Measurements from ENCODE around the gene ARHGAP8.

ARHGAP8 gene

DNA sequence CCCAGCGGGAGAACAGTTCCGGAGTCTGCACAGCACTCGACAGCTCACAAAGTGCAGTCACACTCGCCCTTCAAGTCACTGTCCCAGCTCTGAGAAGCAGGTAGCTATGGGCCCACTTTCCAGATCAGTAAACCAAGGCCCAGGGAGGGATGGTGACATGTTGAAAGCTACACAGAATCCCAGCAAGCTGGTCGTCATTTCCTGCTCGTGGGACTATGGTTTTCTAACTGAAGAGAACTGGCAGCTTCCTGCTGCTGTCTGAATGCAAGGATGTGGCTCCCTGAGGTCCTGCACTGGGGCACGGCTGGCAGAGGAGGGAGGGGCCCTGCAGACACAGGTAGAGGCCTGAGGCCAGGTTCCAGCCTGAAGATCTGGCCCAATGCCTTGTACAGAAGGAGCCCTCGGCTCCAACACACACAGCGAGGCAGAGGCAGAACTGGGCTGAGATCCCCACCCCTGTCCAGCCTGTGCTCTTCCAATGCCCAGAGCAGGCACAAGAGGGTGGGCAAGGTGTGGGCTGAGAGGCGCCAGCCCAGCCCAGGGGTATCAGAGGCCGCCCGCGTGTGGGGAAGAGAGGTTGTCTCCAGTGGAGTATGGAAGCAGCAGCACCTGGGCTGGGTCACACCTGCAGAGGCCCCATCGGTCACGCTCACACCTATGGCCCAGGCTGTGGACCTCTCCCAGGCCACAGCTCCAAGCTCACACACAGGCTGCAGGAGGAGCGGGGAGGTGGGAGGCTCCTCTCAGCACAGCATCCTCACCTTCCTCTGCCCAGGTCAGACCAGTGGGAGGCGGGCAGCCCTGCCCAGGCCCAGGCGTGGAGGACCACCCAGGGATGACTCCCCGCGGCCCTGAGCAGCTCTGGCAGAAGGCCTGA lies 138.3 kb downstream of the ARHGAP8 start:
- TF ChIP-seq, protein P1, sequence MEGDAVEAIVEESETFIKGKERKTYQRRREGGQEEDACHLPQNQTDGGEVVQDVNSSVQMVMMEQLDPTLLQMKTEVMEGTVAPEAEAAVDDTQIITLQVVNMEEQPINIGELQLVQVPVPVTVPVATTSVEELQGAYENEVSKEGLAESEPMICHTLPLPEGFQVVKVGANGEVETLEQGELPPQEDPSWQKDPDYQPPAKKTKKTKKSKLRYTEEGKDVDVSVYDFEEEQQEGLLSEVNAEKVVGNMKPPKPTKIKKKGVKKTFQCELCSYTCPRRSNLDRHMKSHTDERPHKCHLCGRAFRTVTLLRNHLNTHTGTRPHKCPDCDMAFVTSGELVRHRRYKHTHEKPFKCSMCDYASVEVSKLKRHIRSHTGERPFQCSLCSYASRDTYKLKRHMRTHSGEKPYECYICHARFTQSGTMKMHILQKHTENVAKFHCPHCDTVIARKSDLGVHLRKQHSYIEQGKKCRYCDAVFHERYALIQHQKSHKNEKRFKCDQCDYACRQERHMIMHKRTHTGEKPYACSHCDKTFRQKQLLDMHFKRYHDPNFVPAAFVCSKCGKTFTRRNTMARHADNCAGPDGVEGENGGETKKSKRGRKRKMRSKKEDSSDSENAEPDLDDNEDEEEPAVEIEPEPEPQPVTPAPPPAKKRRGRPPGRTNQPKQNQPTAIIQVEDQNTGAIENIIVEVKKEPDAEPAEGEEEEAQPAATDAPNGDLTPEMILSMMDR (IDR thresholded peaks at IDR 0.05; ENCODE audit: low read depth, low read length) = no peak
- DNase-seq (ENCODE audit: low read depth, low spot score) = no peak
- H3K4me3 ChIP-seq (ENCODE audit: low read depth, low read length) = no peak overlapping the region
- in situ Hi-C loops (cut with HindIII; ENCODE audit: low sequenced_read_pairs) = no loop called here

DNA sequence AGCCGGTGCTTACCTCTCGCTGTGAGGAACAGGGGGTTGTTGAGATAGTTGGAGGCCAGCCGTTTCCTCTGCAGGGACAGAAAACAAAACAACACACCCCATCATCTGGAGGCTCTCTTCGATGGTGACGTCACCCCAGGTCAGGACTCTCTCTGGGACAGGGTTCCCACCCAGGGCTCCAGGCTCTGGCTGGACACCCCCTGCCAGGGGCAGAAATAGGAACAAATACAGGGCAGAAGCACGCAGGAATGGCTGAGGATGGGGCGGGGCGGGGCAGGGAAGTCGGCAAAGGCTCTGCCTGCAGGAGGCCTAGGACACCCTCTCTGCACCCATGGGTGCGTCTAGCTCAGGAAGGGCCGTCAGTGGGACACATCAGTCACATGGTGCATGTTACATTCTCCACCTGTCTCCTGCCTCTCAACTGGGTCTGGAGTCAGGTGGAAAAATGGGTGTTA lies 138.9 kb downstream of the ARHGAP8 start:
- no peak overlapping the region for H3K4me3 ChIP-seq (ENCODE audit: low read depth, low read length)
- DNase-seq (ENCODE audit: low read depth, low spot score) = no peak
- in situ Hi-C loops (cut with HindIII; ENCODE audit: low sequenced_read_pairs) = no loop called here
- TF ChIP-seq, protein P1 (IDR thresholded peaks at IDR 0.05; ENCODE audit: low read depth, low read length) = no peak

DNA sequence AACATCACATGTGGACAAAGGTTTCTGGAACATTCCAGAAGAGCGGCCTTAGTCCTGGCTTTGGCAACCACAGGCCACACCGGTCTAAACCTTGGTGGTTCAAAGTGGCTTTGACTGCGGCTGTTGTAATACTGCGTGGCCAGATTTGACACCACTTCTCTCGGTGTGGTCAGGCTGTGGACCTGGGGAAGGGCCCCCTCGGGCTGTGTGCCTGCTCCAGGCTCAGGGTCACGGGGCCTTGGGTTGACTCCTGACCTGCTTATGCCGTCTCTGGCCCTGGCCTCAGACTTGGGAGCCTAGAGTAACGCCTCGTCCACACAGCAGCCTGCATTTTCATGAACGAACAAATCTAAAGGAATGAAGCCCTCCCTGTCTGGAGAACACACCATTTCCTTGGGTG lies 139.4 kb downstream of the ARHGAP8 start:
- TF ChIP-seq, protein P1 (IDR thresholded peaks at IDR 0.05; ENCODE audit: low read depth, low read length) = no peak
- in situ Hi-C loops (cut with HindIII; ENCODE audit: low sequenced_read_pairs) = no loop called here
- H3K4me3 ChIP-seq (ENCODE audit: low read depth, low read length) = no peak overlapping the region
- DNase-seq (ENCODE audit: low read depth, low spot score) = no peak

DNA sequence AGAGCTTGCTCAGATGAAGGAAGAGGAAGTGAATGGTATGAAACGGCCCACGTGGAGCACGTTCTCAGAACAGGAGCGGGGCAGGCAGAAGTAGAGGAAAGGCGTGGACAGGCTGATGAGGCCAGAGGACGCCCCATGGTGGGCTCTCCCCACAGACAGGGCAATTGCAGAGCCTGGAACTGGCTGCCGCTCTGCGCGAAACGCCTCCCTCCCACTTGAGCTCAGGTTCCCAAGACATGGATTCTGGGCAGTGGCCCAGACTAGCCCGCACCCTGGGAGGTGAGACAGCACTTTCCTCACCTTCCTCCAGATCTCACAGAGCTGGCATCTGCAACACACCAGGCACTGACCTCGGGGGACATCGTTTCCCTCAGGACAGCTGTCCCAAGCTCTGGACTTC lies 139.9 kb downstream of the ARHGAP8 start:
- no peak overlapping the region for H3K4me3 ChIP-seq (ENCODE audit: low read depth, low read length)
- TF ChIP-seq, protein P1 (IDR thresholded peaks at IDR 0.05; ENCODE audit: low read depth, low read length) = no peak
- in situ Hi-C loops (cut with HindIII; ENCODE audit: low sequenced_read_pairs) = no loop called here
- DNase-seq (ENCODE audit: low read depth, low spot score) = no peak

DNA sequence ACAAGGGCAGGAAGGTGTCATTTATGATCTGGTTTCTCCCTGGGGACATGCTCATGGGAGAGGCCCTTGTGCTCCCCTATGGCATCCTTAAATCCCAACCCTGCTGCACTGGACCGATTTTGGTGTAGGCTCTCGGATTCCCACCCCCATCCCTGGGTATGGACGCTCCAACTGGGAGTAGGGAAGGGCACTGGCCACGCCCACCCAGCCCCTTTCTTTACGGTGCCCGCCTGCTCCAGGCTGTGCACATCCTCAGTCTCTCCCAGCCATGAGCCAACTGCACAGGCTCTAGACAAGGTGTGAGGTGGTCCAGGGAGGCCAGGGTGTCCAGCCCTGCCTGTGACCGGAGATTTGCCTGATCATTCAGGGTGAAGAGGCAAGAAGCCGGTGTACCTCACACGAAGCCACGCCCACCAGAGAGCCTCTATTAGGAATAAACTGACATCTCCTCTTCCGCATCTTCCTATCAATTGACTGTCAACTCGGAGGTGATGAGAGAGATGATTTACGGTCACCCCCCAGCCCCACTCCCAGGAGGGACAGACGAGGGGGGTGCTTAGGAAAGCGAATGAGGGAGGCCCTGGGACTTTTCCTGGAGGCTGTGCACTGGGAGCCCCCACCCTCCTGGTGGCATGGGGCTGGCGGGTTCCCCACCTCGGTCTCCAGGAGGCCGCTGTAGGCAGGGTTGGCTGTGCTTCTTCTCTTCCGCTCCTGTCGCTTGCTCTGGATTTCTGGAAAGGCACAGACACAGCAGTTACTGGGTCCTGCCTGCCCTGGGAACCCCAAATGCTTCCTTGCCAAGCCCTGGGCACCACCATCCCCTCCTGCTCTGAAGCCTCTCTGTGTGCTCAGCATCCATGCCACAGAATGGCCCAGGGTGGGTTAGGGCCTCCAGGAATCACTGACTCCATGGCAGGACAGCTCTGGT lies 140.7 kb downstream of the ARHGAP8 start:
- TF ChIP-seq, protein P1 (IDR thresholded peaks at IDR 0.05; ENCODE audit: low read depth, low read length) = no peak
- in situ Hi-C loops (cut with HindIII; ENCODE audit: low sequenced_read_pairs) = no loop called here
- no peak overlapping the region for H3K4me3 ChIP-seq (ENCODE audit: low read depth, low read length)
- no peak for DNase-seq (ENCODE audit: low read depth, low spot score)

DNA sequence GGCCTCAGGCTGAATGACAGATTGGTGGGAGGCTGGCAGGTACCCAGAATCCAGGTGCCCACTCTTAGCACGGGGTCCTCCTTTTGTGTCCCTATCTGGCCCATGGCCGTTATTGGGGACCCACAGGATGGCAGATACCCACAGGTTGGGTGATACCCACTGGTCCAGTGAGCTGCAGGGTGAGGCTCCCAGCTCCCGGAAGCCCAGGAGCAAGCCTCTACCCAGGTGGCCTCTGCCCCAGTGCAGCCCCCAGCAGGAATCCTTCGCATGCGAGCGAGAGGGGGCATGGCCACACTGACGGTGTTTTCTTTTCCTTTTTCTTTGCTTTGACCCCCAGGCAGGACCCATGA lies 141.3 kb downstream of the ARHGAP8 start:
- TF ChIP-seq, protein P1 (IDR thresholded peaks at IDR 0.05; ENCODE audit: low read depth, low read length) = no peak
- no peak overlapping the region for H3K4me3 ChIP-seq (ENCODE audit: low read depth, low read length)
- in situ Hi-C loops (cut with HindIII; ENCODE audit: low sequenced_read_pairs) = no loop called here
- no peak for DNase-seq (ENCODE audit: low read depth, low spot score)

All from astrocyte of the spinal cord (primary cell).